A673 (cell line): ENCODE results near the gene CEACAM19. TPM values are rescaled to one million over a fixed set of nuclear protein-coding genes. Genes with fewer than 3 reads are reported as not detected.

Source experiments
- BruUV-seq: library from RNA; stranded (reverse); fragments of 400-500 nt; replicated peaks from 2 replicates; lab custom pipeline; 2021; lab: Mats Ljungman, UMichigan
- CTCF ChIA-PET: fragments of 300-600 bp; sonication (Branson Sonifier 250); formaldehyde crosslinking; loops from one replicate; lab custom pipeline; 2022; ENCODE audit warnings: antibody characterized with exemption; lab: Charles Lee
- POLR2A ChIA-PET: fragments of 300-600 bp; sonication (Branson Sonifier 250); formaldehyde crosslinking; loops from one replicate; lab custom pipeline; 2022; ENCODE audit warnings: antibody characterized with exemption; ENCODE audit not compliant: low non-redundant PET; lab: Charles Lee
- DNase-seq: peaks from one replicate; pipeline ENCODE4 v3.0.0-alpha.2; 2015; ENCODE audit warnings: low spot score
- H3K27ac ChIP-seq: fragments of 200-600 bp; sonication (generic); 2 replicates; pipeline ENCODE4 v1.5.1; 2016; ENCODE audit warnings: mixed run types, low read depth, mild to moderate bottlenecking, mixed read lengths, antibody characterized with exemption, low read length; ENCODE audit not compliant: poor library complexity, severe bottlenecking
- H3K27me3 ChIP-seq: fragments of 200-600 bp; sonication (generic); replicated peaks from 2 replicates; pipeline ENCODE4 v1.6.1; 2017; ENCODE audit warnings: mixed run types, low read depth, mild to moderate bottlenecking, mixed read lengths, antibody characterized with exemption, low read length; ENCODE audit not compliant: insufficient read depth, poor library complexity
- H3K36me3 ChIP-seq: fragments of 200-600 bp; sonication (generic); 2 replicates; pipeline ENCODE4 v1.6.1; 2016; ENCODE audit warnings: mixed run types, mild to moderate bottlenecking, mixed read lengths, antibody characterized with exemption, low read length; ENCODE audit not compliant: insufficient read depth, poor library complexity, severe bottlenecking
- H3K4me1 ChIP-seq: fragments of 200-600 bp; sonication (generic); 2 replicates; pipeline ENCODE4 v1.6.1; 2017; ENCODE audit warnings: mixed run types, mild to moderate bottlenecking, mixed read lengths, antibody characterized with exemption, low read length; ENCODE audit not compliant: insufficient read depth, poor library complexity, severe bottlenecking
- H3K4me3 ChIP-seq: fragments of 200-600 bp; sonication (generic); 2 replicates; pipeline ENCODE4 v1.5.1; 2016; ENCODE audit warnings: low read depth, mixed run types, mild to moderate bottlenecking, mixed read lengths, low read length; ENCODE audit not compliant: poor library complexity, severe bottlenecking
- H3K9me3 ChIP-seq: fragments of 200-600 bp; sonication (generic); 2 replicates; pipeline ENCODE4 v1.6.1; 2016; ENCODE audit warnings: mixed run types, low read depth, mild to moderate bottlenecking, mixed read lengths, antibody characterized with exemption, low read length; ENCODE audit not compliant: poor library complexity, severe bottlenecking
- CTCF ChIP-seq: fragments of 300-800, 200-600 bp; sonication (generic); conservative IDR thresholded peaks from 2 replicates; pipeline ENCODE4 v1.5.1; 2017; ENCODE audit warnings: low read depth, mild to moderate bottlenecking, antibody characterized with exemption, low read length, moderate library complexity, mixed read lengths
- EZH2 ChIP-seq: fragments of 200-600 bp; sonication (generic); IDR thresholded peaks from 2 replicates; pipeline ENCODE4 v1.6.1; 2017; ENCODE audit warnings: borderline replicate concordance, low read depth, mild to moderate bottlenecking, mixed read lengths, antibody characterized with exemption, low read length; ENCODE audit not compliant: poor library complexity, severe bottlenecking
- intact Hi-C: fragments of 100-400 bp; cut with micrococcal nuclease; formaldehyde crosslinking; loops from one replicate; pipeline ENCODE4 v1.10.0; 2022; ENCODE audit not compliant: unreplicated experiment
- total RNA-seq: library from RNA; stranded (reverse); gene quantifications from 2 replicates; pipeline ENCODE4 v1.2.3, GENCODE V29; 2021

Gene CEACAM19
- total RNA-seq, 1 experiment from 2014 or later, result 2.5 TPM

GRCh38 chr19:44646049-44646416 lies 25.2 kb upstream of the CEACAM19 start:
- H3K36me3 ChIP-seq, result peaks cover 16% of the 10 kb centered on the region
- no peak overlapping the region for H3K4me3 ChIP-seq
- H3K27me3 ChIP-seq, result no peaks in the 10 kb centered on the region
- BruUV-seq, result TSS peak; percentile 47
- TF ChIP-seq EZH2 (no peak), CTCF (no peak)
- no peaks in the 10 kb centered on the region for H3K9me3 ChIP-seq
- ChIA-PET CTCF (no interaction called here), POLR2A (no interaction called here)
- H3K4me1 ChIP-seq, result no peaks in the 10 kb centered on the region
- no peak overlapping the region for H3K27ac ChIP-seq
- intact Hi-C loops, result no loop called here
- no peak for DNase-seq

GRCh38 chr19:44647144-44647543 lies 24.1 kb upstream of the CEACAM19 start:
- Histone ChIP-seq H3K36me3 (peaks cover 21% of the 10 kb centered on the region), H3K27ac (no peak overlapping the region), H3K27me3 (no peaks in the 10 kb centered on the region), H3K9me3 (no peaks in the 10 kb centered on the region), H3K4me3 (no peak overlapping the region), H3K4me1 (no peaks in the 10 kb centered on the region)
- CTCF ChIA-PET, result no interaction called here
- BruUV-seq, result no TSS peak
- DNase-seq, result no peak
- POLR2A ChIA-PET, result no interaction called here
- TF ChIP-seq EZH2 (no peak), CTCF (no peak)
- intact Hi-C loops, result no loop called here

GRCh38 chr19:44648631-44649251 lies 22.5 kb upstream of the CEACAM19 start:
- ChIA-PET POLR2A (no interaction called here), CTCF (interaction anchor here (1.3 kb wide), 1 partner anchor 8 kb away, joined by 3 read pairs; no protein-coding TSS in a partner anchor)
- no peak overlapping the region for H3K4me3 ChIP-seq
- H3K9me3 ChIP-seq, result no peaks in the 10 kb centered on the region
- no peaks in the 10 kb centered on the region for H3K4me1 ChIP-seq
- TF ChIP-seq EZH2, result no peak
- no peak for TF ChIP-seq CTCF
- H3K27ac ChIP-seq, result no peak overlapping the region
- DNase-seq, result no peak
- no peaks in the 10 kb centered on the region for H3K27me3 ChIP-seq
- H3K36me3 ChIP-seq, result peaks cover 31% of the 10 kb centered on the region
- no TSS peak for BruUV-seq
- intact Hi-C loops, result no loop called here
